CD1c-positive myeloid dendritic cell (primary cell): ENCODE measurements around the gene SENP8.
A peak's percentile ranks its signal among the peaks of the same experiment; 100 is the strongest.
"Not testable (repeated sequence)": the region's sequence is repeated elsewhere in the genome, so short reads cannot be mapped to it uniquely, and the experiment has no call there.

Experiments
- DNase-seq: peaks from one replicate; pipeline ENCODE4 v3.0.0-alpha.2; 2016; ENCODE audit errors: extremely low spot score

SENP8 gene

DNA sequence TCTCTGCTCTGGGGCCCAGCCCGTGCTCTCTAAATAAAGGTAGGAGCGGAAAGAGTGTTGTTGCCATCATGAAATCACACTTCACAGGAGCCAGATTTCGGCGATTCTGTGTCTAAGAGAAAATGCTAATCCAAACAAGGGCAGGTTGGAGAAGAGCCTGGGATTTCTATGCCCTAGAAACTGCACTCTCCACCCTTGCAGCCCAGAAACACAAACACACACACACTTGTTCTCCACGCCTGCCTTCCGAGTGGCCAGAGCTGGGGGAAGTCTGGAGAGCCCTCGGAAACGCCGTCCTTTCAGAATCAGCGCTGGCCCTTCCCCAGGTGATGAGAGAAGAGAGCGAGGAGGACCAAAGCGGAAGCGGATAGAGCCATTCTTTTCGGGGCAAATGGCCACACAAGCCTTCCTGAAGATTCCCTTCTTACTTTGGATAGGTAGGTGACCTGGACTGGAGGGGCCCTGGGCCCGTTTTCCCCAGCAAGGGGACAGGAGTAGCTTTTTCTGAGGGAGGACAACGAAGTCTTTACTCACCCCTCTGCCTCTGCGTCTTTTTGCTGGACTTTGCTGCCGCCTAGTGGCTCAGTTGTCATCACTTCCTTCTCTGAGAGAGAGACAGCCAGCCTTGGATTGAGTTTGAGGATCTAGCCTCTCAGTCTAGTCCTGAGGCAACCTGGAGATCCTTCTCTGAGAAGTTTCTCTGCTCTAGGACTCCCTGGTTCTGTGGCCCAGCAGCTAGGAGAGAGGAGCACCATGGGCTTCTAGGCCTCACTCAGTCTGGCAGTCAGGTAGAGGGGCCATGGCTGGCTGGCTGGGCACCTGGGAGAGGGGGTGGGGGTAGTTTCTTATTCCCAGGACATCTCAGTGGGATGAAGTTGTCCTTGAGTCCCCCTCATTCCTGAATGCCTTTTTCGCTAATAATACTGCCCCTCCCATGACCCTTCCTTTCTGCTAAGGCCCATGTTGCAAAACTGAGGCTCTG lies 37.7 kb downstream of the SENP8 start:
- DNase-seq, result peak; percentile 82

DNA sequence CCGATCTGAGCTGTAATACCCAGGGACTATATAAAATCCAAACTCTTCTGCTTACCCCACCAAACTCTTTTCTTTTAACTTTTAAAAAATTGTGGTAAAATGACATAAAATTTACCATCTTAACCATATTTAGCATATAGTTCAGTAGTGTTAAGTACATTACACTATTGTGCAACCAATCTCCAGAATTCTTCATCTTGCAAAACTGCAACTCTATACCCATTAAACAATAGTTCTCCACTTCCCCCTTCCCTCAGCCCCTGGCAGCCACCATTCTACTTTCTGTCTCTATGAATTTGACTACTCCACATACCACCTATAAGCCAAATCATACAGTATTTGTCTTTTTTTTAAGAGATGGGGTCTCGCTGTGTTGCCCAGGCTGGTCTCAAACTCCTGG lies 38.7 kb downstream of the SENP8 start:
- no peak for DNase-seq

DNA sequence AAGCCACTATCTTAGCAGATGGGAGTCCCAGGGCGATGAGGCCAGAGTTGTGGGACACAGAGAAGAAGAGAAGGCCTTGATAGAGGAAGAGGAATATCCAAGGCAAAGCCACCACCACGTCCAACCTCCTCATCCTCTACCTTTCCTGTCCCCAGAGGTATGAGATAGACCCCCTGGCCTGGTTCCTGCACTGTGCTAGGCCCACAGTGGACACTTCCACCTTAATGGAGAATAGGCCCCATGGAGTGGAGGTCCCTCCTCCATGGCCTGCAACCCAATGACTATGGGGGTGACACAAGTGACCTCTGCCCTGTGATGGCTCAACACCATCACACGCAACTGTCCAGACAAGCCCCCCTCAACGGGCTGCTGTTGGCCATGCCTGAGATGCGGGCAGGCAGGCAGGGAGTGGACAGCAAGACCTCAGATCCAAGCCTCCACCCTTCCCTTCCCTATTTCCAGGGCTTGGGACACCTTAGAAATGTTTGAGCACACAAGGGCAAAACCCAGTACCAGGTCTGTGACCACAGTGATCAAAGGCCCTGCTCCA lies 42.6 kb downstream of the SENP8 start:
- no peak for DNase-seq

DNA sequence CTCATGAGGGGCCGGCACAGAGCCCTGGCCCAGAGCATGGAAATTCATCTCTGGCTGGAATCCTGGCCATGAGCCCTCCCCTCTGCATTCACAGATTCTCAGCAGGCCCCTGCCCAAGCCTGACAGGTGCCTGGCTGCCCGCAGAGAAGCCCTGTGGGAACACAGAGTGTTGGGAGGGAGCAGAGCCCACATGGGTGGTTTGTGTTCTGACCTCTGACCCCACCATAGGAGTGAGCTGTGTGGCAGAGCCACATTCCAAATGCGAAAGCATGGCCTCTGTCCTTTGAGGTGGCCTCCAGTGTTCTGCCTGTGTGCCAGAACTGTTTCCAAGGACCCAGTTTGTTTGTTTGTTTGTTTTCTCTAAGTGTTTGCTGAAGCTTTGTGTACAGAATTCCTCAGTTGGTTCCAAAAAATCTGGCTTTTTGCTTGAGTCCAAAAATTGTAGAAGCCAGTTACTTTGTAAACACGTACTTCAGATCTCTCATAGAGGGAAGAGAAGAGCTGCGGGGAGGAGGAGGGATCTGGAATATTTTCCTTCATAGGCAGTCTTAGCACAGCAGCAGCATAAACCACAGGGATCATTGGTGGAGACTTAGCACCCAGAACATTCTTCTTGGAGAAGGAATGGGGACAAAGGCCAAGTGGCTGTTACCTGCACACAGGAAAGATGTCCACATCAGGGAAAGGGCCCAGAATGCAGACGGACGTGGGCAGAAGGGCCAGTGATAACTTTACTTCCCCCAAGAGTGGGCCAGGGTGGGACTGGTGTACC lies 43.3 kb downstream of the SENP8 start:
- DNase-seq, result no peak

DNA sequence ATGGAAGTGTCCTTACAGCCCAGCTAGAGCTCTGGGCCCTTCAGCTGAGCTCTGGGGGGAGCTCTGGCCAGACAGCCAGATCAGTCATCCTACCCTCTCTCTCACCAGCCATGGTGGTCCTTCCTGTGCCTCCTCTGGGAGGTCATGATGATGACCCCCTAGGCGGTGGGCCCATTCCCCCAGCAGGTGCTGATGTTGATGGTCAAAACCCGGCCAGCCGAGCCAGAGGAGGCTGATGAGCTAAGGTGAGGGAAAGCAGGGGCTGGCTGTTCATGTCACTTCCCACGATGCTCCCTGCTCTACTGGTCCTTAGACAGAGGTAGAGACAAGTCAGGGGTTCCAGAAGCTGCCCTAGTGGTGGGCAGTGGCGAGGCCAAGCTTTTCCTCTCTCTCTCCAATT lies 44.4 kb downstream of the SENP8 start:
- DNase-seq, result no peak

DNA sequence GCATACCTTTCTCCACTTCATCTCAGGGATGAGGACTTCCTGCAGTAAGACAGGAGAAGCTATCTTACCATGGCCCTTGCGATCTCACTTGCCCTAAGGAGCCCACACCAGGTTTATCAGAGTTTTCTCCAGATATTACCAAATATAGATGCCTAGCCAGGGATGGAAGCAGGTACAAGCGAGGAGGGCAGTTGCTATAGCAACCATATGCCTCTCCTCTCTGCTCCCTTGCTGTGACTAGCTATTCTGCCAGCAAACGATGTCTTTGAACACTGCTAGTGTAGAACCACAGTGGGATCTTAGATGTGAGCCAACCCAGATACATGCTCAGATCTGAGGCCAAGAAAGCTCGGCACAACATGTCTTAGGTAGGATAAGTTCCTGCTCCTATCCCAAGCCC lies 45.5 kb downstream of the SENP8 start:
- no peak for DNase-seq

DNA sequence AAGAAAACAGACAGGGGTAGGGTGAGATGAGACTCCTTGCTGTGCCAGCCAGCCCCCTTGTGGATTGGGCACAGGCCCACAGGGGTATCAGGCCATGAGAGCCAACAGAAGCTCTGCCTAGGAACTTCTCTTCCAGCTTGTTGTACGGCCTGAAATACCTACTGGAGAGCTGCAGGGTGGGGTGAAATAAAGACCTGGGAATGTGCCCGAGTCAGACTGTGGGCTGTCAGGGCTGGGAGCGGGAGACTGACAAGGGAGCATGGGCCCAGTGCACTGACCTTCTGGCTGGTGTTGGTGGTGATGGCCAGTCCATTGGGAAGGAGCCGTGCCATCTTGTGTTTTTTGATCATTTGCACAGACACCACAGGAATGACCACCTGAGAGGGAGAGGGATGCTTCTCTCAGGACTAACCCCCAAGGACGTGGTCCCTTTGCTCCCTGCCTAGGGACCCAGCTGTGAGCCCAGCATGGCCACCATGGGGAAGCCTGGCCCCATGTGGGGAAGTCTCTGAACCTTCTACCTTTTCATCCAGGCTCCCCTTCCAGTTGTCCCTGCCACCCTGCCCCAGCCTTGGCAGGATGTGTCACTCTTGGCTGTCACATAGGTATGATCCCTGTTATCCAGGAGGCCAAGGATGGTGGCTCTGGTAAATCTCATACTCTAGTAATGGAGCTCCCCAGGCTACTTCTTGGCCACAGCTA lies 48.7 kb downstream of the SENP8 start:
- no peak for DNase-seq

DNA sequence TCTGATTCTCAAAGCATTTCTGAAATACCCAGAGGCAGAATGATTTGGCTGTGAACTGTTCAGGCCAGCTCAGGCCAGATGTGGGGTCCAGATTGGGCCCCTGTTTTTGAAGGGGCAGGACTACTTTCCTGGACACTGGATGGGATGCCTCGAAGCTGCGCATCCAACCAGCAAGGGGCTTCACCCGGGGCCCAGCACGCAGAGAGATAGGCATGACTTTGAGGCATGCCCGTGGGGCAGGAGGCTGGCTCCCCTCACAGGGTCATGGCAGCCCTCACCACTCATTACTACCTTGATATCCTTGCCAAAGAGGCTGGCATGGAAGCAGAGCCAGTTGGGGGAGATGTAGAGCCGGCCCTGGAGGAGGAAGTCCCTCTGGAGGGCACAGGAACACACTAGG lies 49.2 kb downstream of the SENP8 start:
- no peak for DNase-seq

DNA sequence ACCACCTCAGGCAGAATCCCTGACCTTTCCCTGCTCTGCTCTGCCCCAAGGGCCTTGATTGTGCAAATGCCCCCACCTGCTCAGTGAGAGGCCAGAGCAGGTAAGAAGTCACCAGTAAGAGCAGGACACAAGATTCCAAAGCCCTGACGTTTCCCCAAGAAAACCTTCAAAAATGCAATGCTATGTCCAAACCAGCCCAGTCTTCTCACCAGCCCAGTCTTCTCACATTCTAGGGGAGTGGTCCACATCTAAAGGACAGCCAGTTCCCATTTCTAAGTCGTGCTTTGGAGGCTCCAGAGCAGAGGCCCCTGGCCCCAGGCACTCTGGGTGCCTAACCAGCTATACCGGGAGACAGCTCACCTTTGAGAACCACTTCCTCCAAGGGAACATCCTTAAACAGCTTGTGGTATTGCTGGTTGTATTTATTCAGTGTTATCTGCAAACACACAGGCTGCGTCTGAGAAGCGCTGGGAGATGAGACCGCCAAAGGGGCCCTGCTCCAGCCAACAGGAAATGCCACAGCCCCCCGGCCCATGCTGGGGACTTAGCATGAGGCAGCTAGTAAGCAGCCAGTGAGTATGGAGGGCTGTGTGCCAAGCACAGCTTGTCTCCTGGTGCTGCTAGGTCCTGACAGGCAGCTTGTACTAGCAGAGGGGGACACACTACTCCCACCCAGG lies 50.1 kb downstream of the SENP8 start:
- no peak for DNase-seq

DNA sequence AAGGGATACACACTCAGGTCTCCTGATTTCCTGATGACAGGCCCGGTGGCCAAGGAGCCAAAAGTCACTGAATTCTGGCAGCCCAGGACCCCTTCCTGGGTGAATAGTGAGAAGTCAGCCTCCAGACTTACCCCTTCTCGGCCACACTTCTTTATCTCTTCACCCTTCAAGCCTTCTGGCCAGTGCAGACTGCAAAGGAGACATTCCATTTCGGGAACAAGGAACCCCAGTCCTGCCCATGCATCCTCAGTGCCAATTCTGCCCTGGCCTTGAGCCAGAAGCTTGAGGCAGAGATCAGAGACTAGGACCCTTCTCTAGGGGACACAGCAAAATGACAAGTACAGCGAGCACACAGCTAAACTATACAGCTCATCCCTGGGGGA lies 50.6 kb downstream of the SENP8 start:
- no peak for DNase-seq

DNA sequence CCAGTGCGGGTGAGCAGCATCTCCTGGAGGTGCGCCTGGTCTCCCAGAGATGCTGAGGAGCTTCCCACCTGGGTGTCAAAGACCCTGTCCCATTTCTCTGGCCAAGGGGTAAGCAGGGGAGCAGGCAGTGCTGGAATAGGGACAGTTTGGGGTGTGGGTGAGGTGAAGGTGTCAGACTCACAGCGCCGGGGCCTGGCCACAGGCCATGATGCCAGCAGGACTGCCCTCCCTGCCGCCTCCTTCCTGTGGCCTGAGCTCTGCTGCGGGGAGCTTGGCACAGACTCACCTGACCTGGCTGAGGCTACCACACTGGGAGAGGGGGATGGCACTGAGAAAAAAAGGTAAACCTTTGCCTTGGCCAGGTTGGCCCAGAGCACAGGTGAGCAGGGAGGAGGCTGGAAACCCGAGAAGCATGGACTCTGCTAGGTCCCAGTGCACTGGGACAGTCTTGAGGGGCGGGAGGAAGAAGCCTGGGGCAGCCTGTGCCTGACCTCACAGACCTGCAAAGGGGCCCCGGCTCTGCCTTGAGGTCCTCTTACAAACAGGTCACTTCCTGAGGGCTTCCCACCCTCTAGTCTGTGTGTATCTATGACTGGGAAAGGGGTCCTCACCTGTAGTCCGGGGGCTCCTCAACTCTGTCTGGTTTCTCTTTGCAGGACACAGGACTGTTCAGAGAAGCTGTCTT lies 51.2 kb downstream of the SENP8 start:
- DNase-seq, result no peak

DNA sequence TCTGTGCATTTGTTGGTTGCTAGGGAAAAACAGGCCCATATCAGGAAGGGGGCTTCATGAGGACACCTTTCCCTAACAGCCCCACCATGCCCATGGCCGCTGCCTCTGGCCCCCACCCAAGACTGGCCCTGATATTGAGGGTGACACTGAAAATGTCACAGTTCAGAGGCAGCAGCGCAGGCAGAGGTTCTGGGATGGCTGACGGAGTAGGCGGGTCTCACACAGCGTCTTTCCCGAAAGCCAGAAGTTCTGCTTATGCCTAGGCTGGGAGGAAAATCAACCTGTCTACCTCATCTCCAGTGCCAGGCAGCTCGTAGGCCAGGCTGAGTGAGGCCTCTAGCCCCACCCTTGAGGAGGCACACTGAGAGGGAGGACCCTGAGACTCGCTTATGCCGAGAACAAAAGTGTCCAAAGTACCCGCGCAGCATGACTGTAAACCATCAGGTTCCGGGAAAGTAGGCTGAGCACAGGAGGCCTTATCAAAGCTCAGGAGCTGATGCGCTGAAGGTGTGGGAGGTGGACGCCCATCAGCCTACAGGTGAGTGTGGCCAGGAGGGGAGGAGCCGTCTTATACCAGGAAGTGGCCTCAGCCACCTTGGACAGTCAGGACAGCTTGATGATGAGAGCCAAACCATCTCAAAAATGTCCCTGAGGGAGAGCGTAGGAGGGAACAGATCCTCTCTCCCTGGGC lies 51.9 kb downstream of the SENP8 start:
- no peak for DNase-seq

DNA sequence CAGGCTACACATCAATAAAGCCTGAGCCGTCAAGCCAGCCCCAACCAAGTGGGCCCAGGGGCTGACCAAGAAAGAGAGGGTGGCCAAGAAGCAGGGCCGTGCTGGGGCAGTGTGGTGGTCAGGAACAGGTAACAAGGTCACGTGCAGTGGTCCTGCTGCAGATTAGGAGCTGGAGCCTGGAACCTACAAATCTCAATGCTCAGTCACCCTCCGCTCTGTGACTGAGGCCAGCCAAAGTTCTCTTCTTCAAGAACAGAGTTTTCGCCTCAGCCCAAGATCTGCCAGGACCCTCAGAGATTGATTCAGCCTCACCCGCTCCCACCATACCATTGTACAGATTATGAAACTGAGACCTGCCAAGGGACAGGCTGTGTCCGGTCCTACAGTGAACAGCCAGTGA lies 52.5 kb downstream of the SENP8 start:
- DNase-seq, result no peak

DNA sequence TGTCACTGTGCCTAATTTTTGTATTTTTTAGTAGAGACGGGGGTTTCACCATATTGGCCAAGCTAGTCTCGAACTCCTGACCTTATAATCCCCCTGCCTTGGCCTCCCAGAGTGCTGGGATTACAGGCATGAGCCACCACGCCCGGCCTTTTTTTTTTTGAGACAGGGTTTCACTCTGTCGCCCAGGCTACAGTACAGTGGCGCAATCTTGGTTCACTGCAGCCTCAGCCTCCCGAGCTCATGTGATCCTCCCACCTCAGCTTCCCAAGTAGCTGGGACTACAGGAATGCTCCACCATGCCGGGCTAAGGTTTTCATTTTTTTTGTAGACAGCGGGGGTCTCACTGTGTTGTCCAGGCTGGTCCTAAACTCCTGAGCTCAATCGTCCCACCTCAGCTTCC lies 53.8 kb downstream of the SENP8 start:
- not testable (repeated sequence) for DNase-seq

DNA sequence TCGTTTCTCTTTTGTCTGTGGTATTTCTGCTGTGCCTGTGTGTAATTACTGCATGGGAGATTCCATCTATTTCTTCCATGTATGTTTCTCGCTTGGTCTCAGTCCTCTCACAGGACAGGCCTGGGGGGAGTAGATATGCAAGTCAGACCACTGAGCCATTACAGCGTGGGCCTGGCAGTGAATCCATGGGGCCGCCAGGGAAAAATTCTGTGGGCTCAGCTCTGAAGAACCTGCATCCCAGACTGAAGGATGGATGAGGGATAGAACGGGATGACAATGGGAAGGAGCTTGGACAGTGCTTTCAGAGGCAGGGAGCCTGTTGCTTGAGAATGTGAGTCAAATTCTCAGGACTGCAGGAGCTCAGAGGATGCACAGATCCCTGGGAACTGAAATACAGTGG lies 54.6 kb downstream of the SENP8 start:
- DNase-seq, result no peak

DNA sequence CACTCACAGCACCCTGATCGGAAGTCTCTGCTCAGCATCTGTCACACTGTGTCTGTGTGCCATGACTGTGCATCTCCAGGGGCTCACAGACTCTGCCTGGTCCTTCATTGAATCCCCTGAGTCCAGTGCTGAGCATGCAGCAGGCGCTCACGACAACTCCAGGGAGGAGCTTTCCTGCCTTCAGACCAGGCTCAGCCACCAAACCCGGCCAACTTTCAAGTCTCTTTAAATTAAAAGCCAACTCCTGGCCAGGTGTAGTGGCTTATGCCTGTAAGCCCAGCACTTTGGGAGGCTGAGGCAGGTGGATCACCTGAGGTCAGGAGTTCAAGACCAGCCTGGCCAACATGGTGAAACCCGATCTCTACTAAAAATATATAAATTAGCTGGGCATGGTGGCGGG lies 55.2 kb downstream of the SENP8 start:
- DNase-seq, result no peak

DNA sequence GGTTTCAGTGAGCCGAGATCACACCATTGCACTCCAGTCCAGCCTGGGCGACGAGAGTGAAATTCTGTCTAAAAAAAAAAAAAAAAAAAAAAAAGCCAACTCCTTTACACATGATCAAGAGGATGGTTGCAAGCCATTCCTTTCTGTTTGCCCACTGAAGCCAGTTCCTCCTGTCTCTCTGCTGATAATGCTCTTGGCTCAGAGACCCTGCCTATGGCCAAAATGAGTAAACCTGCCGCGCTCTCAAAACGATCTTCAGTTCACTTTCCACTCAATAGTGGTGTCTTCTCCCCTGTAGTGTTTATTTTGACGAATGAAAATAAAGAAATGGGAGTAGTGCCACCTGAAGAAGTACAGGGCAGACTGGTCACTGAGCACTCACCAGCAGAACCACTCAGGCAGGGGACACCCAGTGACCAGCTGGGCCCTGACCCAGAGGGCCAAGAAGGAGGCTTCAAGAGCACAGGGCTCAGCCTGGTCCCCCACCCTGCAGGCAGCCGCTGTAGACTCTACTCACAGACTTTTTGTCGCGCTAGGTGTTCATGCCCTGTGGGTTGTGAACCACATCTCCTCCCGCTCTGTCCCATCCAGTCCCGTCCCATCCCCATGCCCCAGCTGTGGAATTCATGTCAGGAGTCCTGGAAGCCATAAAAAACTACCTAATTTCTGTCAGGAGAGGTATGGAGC lies 55.8 kb downstream of the SENP8 start:
- DNase-seq, result no peak

DNA sequence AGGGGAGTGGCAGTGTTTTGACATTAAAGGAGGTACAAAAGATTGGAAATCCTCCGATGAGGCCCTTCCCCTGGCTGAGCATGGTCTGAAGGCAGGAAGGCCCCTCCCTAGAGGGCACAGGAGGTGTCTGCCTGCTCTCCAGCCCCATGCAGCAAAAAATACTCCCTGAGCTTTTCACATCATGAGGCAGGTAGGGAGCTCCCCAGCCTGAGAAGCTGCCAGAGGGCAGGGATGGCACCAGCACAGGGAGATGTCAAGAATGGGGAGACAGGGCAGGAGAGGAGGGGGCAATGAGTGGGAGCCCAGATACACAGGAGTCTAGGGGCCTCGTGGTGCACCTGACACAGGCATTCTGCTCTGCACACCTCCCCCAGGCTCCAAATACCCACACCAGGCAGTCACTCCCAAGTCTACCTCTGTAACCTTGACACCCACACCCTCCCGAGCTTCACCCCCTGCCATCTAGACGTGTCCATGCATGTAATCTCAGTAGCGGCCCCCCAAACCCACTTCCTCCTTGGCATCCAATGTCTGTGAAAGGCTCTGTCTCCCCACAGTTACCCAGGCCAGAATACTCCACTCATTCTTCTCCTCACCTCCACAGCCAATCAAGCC lies 56.5 kb downstream of the SENP8 start:
- DNase-seq, result no peak
